Uterus (tissue), 4 donors: Measurements from ENCODE around the gene COL25A1. TPM values are rescaled to one million over a fixed set of nuclear protein-coding genes. Genes with fewer than 3 reads are reported as not detected.
"Not testable (repeated sequence)": the region's sequence is repeated elsewhere in the genome, so short reads cannot be mapped to it uniquely, and the experiment has no call there.

ENCODE experiments used
- DNase-seq, 2 donors: peaks; one replicate each; pipeline ENCODE4 v3.0.0-alpha.2; 2019 to 2020
- H3K27ac ChIP-seq, 2 donors: fragments of 200-600 bp; sonication (generic); 1 replicate in 1 of 2; 2 replicates in 1 of 2; pipeline ENCODE4 v1.5.1; 2016 to 2018
- H3K27me3 ChIP-seq, 2 donors: fragments of 200-600 bp; sonication (generic); one replicate each; pipeline ENCODE4 v1.5.1; 2018 to 2019; ENCODE audit warnings: control low read depth in 1 of 2
- H3K36me3 ChIP-seq, 2 donors: fragments of 200-600 bp; sonication (generic); one replicate each; pipeline ENCODE4 v1.5.1; 2019; ENCODE audit warnings: control low read depth in 1 of 2
- H3K4me1 ChIP-seq, 2 donors: fragments of 200-600 bp; sonication (generic); one replicate each; pipeline ENCODE4 v1.5.1; 2018 to 2019; ENCODE audit warnings: control low read depth in 1 of 2
- H3K4me3 ChIP-seq, 2 donors: fragments of 200-600 bp; sonication (generic); 1 replicate in 1 of 2; 2 replicates in 1 of 2; pipeline ENCODE4 v1.5.1; 2018 to 2019; ENCODE audit warnings: mild to moderate bottlenecking in 1 of 2
- H3K9me3 ChIP-seq, 2 donors: fragments of 200-600 bp; sonication (generic); one replicate each; pipeline ENCODE4 v1.5.1; 2019; ENCODE audit warnings: control low read depth in 1 of 2
- POLR2A ChIP-seq, 2 donors: fragments of 450-650 bp; IDR thresholded peaks; one replicate each; pipeline ENCODE4 v1.6.1; 2016; ENCODE audit warnings: antibody characterized with exemption in 2 of 2, mild to moderate bottlenecking in 1 of 2, moderate library complexity in 1 of 2
- intact Hi-C: fragments of 100-400 bp; cut with DNase I; formaldehyde crosslinking; loops from one replicate; pipeline ENCODE4 v1.15.1; 2023; ENCODE audit warnings: low total_unique reads
- total RNA-seq, 4 donors: library from RNA; depleted of rRNA in 3 of 4; stranded (reverse); fragments of >200 nt in 3 of 4; gene quantifications; one replicate each; pipeline versions ENCODE4 v1.1.0 to v1.2.4, GENCODE V29; 2014 to 2023
- TF ChIP-seq, protein P1 (sequence below), 4 experiments: fragments of 200-600 bp in 2 of 4; fragments of 450-650 bp in 2 of 4; sonication (generic) in 2 of 4; IDR thresholded peaks; one replicate each; pipeline ENCODE4 v1.5.1; 2016 to 2019; ENCODE audit warnings: antibody characterized with exemption in 4 of 4, mild to moderate bottlenecking in 2 of 4, moderate library complexity in 1 of 4
- donor health status: DM: yes; HTN: yes; CAD: no.

The COL25A1 gene
- total RNA-seq, 4 donors from 2014 or later: 0.26 to 41.1 (median 1.8) TPM; not detected in 1

DNA sequence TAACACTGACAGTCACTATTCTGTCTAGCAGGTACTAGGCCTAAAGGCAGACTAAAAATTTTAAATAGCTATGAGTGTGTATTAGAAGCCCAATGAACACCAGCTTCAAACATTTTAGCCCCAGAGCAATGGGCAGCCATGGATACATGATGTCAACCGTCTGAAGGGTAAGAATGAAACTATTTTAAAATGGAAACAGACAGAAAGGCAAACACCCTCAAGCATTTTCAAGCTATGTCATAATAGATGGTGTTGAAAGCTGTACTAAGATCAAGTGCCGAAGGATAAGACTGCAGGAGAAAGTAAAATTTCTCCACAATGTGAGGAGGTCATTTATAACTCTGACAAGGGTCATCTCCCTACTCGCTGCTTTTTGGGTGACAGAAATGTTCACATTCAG, 225.0 kb downstream of the COL25A1 start:
- no peaks in the 10 kb centered on the region for H3K27me3 ChIP-seq
- DNase-seq: no peak
- intact Hi-C loops: no loop called here
- no peak overlapping the region for H3K4me3 ChIP-seq
- H3K36me3 ChIP-seq: no peaks in the 10 kb centered on the region
- H3K4me1 ChIP-seq: no peaks in the 10 kb centered on the region
- H3K27ac ChIP-seq: no peak overlapping the region
- no peaks in the 10 kb centered on the region for H3K9me3 ChIP-seq
- TF ChIP-seq, protein P1, sequence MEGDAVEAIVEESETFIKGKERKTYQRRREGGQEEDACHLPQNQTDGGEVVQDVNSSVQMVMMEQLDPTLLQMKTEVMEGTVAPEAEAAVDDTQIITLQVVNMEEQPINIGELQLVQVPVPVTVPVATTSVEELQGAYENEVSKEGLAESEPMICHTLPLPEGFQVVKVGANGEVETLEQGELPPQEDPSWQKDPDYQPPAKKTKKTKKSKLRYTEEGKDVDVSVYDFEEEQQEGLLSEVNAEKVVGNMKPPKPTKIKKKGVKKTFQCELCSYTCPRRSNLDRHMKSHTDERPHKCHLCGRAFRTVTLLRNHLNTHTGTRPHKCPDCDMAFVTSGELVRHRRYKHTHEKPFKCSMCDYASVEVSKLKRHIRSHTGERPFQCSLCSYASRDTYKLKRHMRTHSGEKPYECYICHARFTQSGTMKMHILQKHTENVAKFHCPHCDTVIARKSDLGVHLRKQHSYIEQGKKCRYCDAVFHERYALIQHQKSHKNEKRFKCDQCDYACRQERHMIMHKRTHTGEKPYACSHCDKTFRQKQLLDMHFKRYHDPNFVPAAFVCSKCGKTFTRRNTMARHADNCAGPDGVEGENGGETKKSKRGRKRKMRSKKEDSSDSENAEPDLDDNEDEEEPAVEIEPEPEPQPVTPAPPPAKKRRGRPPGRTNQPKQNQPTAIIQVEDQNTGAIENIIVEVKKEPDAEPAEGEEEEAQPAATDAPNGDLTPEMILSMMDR (IDR thresholded peaks at IDR 0.05): no peak
- TF ChIP-seq POLR2A (IDR thresholded peaks at IDR 0.05): no peak

DNA sequence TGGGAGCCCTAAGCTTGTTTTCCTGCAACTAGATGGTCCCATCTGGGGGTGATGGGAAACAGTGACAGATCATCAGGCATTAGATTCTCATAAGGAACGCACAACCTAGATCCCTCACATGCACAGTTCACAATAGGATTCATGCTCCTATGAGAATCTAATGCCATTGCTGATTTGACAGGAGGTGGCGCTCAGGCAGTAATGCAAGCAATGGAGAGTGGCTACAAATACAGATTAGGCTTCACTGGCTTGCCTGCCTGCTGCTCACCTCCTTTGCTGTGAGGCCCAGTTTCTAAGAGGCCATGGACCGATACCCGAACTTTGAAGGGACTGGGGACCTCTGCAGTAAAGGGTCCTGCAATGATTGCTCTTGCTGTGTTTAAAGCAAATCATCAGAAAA, 225.7 kb downstream of the COL25A1 start:
- H3K4me1 ChIP-seq, H3K27ac ChIP-seq, H3K27me3 ChIP-seq, intact Hi-C loops, H3K9me3 ChIP-seq, DNase-seq, H3K36me3 ChIP-seq, H3K4me3 ChIP-seq: not testable (repeated sequence)

DNA sequence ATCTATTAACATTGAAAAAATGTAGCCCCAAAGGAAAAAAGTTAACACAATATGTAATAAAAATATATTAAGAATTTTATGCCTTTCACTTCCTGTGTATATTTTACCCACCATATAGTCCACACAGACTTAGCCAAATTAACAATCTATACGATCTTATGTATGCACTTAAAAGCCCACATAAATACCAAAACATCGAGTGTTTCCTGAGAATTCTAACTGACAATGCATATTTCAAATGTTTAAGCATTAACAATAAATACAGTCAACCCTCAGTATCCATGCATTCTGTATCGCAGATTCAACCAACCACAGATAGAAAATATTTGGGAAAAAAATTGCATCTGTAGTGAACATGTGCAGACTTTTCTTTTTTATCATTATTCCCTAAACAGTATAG, 226.8 kb downstream of the COL25A1 start:
- Histone ChIP-seq H3K27me3 (no peaks in the 10 kb centered on the region), H3K27ac (no peak overlapping the region), H3K9me3 (no peaks in the 10 kb centered on the region), H3K4me1 (no peaks in the 10 kb centered on the region), H3K4me3 (no peak overlapping the region), H3K36me3 (no peaks in the 10 kb centered on the region)
- intact Hi-C loops: no loop called here
- TF ChIP-seq, protein P1 (IDR thresholded peaks at IDR 0.05): no peak
- no peak for TF ChIP-seq POLR2A (IDR thresholded peaks at IDR 0.05)
- no peak for DNase-seq

DNA sequence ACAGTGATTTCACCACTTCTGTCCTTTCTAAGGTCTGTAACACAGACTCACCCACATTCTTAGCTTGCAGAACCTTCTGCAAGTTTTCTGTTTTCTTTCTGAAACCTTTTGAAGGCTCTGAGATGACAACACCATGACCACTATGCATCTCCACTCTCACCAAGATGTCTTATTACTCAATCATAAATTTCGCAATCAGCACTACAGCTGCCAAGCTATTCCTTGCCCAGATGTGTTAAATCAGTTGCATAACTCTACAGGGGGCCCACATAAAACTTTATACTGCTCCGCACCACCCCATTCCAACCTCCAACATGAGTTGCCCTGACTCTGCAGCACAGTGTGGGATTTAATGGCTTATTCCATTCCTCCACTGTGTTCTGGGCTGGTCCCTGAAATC, 229.9 kb downstream of the COL25A1 start:
- Histone ChIP-seq H3K4me3 (no peak overlapping the region), H3K36me3 (no peaks in the 10 kb centered on the region), H3K9me3 (no peaks in the 10 kb centered on the region), H3K27ac (no peak overlapping the region), H3K27me3 (no peaks in the 10 kb centered on the region), H3K4me1 (no peaks in the 10 kb centered on the region)
- TF ChIP-seq POLR2A (IDR thresholded peaks at IDR 0.05): no peak
- TF ChIP-seq, protein P1 (IDR thresholded peaks at IDR 0.05): no peak
- no peak for DNase-seq
- intact Hi-C loops: no loop called here

DNA sequence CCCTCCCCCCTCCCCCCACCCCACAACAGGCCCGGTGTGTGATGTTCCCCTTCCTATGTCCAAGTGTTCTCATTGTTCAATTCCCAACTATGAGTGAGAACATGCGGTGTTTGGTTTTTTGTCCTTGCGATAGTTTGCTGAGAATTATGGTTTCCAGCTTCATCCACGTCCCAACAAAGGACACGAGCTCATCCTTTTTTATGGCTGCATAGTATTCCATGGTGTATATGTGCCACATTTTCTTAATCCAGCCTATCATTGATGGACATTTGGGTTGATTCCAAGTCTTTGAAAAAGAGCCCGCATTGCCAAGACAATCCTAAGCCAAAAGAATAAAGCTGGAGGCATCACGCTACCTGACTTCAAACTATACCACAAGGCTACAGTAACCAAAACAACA, 231.8 kb downstream of the COL25A1 start:
- H3K4me1 ChIP-seq, H3K27me3 ChIP-seq, H3K27ac ChIP-seq, DNase-seq, H3K9me3 ChIP-seq, H3K4me3 ChIP-seq, H3K36me3 ChIP-seq, intact Hi-C loops: not testable (repeated sequence)

DNA sequence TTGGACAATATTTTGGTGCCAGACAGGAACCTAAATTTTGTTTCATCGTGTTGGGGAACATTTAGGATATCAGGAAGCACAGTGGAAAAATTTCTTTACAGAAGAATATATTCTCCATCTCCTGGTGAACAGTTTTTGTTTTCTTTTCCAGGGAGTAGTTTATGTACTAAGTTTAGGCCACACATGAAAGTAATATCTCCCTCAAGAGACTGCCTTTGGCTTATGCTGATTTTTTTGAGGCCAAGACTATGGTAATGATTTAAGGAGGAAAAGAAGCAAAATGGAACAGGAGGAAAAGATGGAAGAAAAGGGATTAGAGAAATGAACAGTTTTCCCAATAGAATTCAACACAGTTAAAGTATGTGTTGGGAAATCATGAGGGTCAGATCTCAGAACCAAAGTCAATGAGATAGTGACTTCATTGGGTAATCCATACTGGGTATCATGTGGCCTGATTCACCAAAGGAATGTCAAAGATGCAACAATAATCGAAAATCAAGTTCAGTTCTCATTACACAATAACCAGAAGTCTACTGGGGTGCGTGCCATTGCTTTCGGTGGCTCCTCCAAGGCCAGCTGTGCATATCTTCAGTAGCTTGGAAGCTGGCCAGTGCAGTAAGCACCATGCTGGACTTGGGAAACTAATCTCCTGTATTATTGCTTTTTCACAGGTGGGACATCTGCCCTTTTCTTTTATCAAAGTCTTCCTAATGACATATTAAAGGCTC, 234.8 kb downstream of the COL25A1 start:
- Histone ChIP-seq H3K4me3 (no peak overlapping the region), H3K36me3 (no peaks in the 10 kb centered on the region), H3K27me3 (no peaks in the 10 kb centered on the region), H3K27ac (no peak overlapping the region), H3K9me3 (no peaks in the 10 kb centered on the region), H3K4me1 (no peaks in the 10 kb centered on the region)
- DNase-seq: no peak
- intact Hi-C loops: no loop called here
- no peak for TF ChIP-seq POLR2A (IDR thresholded peaks at IDR 0.05)
- TF ChIP-seq, protein P1 (IDR thresholded peaks at IDR 0.05): no peak
